ENCODE measurements around the gene SPINT1. TPM values are rescaled to one million over a fixed set of nuclear protein-coding genes. Genes with fewer than 3 reads are reported as not detected.
A peak's percentile ranks its signal among the peaks of the same experiment; 100 is the strongest.

SPINT1 gene
- total RNA-seq, 2 donors from 2014 or later, result 280 to 330 TPM

DNA sequence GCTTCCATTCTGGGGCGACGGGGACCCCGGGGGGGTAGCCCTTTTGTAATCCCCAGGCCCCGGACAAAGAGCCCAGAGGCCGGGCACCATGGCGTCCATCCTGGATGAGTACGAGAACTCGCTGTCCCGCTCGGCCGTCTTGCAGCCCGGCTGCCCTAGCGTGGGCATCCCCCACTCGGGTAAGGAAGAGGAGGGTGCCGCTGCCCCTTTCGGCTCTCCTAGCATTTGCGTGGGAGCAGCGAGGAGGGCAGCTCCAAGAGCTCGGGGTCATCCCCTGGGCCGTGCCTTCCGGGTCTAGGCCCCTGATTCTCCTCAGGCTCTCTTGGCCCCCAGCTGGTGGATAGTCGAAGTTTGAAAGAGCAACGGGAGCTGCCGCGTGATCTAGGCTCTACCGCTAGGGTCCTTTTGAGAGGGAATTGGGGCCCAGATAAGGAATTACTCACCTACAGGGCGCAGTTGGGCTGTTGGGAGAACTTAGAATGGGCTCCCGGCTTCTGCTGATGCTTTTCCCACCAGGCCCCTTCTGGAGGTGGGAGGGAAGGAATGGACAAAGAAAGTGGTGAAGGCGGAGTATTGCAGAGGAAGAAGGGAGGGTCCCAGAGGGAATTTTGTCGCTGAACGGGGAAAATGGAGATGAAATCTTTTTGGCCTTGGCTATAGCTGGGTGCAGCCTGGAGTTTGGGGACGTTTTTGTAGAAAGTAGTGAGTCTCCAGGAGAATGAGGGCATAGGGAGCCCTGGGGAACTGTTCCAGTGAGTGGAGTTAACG, 51.0 kb downstream of the SPINT1 start:
- intact Hi-C loops (cut with DNase I), result loop anchor here (5.0 to 10.0 kb wide), 3 partner anchors 38 to 200 kb away; partner anchors contain the start of gene RAD51
- Histone ChIP-seq H3K27ac (peak overlapping the region; percentile 82), H3K27me3 (no peaks in the 10 kb centered on the region), H3K9me3 (no peaks in the 10 kb centered on the region), H3K36me3 (peaks cover 7% of the 10 kb centered on the region), H3K9ac (ENCODE audit: low read depth in 2 of 2, low read length in 2 of 2) (peak overlapping the region; percentile 86 to 93), H3K4me1 (peaks cover 9% of the 10 kb centered on the region), H3K4me3 (peak overlapping the region; percentile 70)
- TF ChIP-seq, protein P1, sequence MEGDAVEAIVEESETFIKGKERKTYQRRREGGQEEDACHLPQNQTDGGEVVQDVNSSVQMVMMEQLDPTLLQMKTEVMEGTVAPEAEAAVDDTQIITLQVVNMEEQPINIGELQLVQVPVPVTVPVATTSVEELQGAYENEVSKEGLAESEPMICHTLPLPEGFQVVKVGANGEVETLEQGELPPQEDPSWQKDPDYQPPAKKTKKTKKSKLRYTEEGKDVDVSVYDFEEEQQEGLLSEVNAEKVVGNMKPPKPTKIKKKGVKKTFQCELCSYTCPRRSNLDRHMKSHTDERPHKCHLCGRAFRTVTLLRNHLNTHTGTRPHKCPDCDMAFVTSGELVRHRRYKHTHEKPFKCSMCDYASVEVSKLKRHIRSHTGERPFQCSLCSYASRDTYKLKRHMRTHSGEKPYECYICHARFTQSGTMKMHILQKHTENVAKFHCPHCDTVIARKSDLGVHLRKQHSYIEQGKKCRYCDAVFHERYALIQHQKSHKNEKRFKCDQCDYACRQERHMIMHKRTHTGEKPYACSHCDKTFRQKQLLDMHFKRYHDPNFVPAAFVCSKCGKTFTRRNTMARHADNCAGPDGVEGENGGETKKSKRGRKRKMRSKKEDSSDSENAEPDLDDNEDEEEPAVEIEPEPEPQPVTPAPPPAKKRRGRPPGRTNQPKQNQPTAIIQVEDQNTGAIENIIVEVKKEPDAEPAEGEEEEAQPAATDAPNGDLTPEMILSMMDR (IDR thresholded peaks at IDR 0.05), result peak; percentile 48
- DNase-seq, result peak; percentile 65

DNA sequence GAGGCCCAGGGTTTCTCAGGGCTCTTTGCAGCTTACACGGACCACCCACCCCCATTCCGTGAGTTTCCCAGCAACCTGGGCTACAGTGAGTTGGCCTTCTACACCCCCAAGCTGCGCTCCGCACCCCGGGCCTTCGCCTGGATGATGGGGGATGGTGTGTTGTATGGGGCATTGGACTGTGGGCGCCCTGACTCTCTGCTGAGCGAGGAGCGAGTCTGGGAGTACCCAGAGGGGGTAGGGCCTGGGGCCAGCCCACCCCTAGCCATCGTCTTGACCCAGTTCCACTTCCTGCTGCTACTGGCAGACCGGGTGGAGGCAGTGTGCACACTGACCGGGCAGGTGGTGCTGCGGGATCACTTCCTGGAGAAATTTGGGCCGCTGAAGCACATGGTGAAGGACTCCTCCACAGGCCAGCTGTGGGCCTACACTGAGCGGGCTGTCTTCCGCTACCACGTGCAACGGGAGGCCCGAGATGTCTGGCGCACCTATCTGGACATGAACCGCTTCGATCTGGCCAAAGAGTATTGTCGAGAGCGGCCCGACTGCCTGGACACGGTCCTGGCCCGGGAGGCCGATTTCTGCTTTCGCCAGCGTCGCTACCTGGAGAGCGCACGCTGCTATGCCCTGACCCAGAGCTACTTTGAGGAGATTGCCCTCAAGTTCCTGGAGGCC, 55.8 kb downstream of the SPINT1 start:
- Histone ChIP-seq H3K27ac (no peak overlapping the region), H3K4me1 (peaks cover 4% of the 10 kb centered on the region), H3K36me3 (peaks cover 17% of the 10 kb centered on the region), H3K9me3 (no peaks in the 10 kb centered on the region), H3K9ac (ENCODE audit: low read depth in 2 of 2, low read length in 2 of 2) (no peak overlapping the region), H3K4me3 (no peak overlapping the region), H3K27me3 (no peaks in the 10 kb centered on the region)
- TF ChIP-seq, protein P1 (IDR thresholded peaks at IDR 0.05), result no peak
- no peak for DNase-seq
- intact Hi-C loops (cut with DNase I), result loop anchor here (5.0 to 10.0 kb wide), 3 partner anchors 115 to 288 kb away; partner anchors contain the start of gene RAD51

DNA sequence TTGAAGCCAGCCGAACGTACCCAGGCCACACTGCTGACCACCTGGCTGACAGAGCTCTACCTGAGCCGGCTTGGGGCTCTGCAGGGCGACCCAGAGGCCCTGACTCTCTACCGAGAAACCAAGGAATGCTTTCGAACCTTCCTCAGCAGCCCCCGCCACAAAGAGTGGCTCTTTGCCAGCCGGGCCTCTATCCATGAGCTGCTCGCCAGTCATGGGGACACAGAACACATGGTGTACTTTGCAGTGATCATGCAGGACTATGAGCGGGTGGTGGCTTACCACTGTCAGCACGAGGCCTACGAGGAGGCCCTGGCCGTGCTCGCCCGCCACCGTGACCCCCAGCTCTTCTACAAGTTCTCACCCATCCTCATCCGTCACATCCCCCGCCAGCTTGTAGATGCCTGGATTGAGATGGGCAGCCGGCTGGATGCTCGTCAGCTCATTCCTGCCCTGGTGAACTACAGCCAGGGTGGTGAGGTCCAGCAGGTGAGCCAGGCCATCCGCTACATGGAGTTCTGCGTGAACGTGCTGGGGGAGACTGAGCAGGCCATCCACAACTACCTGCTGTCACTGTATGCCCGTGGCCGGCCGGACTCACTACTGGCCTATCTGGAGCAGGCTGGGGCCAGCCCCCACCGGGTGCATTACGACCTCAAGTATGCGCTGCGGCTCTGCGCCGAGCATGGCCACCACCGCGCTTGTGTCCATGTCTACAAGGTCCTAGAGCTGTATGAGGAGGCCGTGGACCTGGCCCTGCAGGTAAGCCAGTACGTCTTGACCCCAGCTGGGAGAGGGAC, 56.6 kb downstream of the SPINT1 start:
- Histone ChIP-seq H3K36me3 (peaks cover 17% of the 10 kb centered on the region), H3K27ac (no peak overlapping the region), H3K9ac (ENCODE audit: low read depth in 2 of 2, low read length in 2 of 2) (no peak overlapping the region), H3K27me3 (no peaks in the 10 kb centered on the region), H3K4me3 (no peak overlapping the region), H3K4me1 (peaks cover 2% of the 10 kb centered on the region), H3K9me3 (no peaks in the 10 kb centered on the region)
- TF ChIP-seq, protein P1 (IDR thresholded peaks at IDR 0.05), result no peak
- intact Hi-C loops (cut with DNase I), result loop anchor here (5.0 kb wide), 1 partner anchor 287 kb away; no protein-coding TSS in a partner anchor
- no peak for DNase-seq

DNA sequence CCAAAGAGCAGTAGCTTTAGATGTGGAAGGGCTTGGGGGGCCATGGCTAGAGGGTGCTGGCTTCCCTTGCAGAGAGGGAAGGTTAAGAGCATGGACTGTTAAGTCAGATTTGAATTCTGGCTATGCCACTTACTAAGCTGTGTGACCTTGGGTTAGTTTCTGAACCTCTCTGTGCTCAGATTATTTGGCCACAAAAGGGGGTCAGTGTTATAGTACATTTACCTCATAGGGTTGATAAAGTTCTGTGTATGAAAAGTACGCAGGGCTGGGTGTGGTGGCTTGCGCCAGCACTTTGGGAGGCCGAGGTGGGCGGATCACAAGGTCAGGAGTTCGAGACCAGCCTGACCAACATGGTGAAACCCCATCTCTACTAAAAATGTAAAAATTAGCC, 57.2 kb downstream of the SPINT1 start:
- Histone ChIP-seq H3K27ac (no peak overlapping the region), H3K4me1 (peaks cover 4% of the 10 kb centered on the region), H3K36me3 (peaks cover 17% of the 10 kb centered on the region), H3K4me3 (no peak overlapping the region), H3K27me3 (no peaks in the 10 kb centered on the region), H3K9me3 (no peaks in the 10 kb centered on the region), H3K9ac (ENCODE audit: low read depth in 2 of 2, low read length in 2 of 2) (no peak overlapping the region)
- no peak for DNase-seq
- intact Hi-C loops (cut with DNase I), result loop anchor here (5.0 kb wide), 1 partner anchor 286 kb away; no protein-coding TSS in a partner anchor
- TF ChIP-seq, protein P1 (IDR thresholded peaks at IDR 0.05), result no peak

Data from colonic mucosa (tissue), 4 donors.